ENCODE measurements around the gene WFS1.

Gene WFS1

GRCh38 chr4:6307891-6308290 lies 38.2 kb downstream of the WFS1 start:
- no peak for DNase-seq (ENCODE audit: low read depth)
- TF ChIP-seq, protein P1, sequence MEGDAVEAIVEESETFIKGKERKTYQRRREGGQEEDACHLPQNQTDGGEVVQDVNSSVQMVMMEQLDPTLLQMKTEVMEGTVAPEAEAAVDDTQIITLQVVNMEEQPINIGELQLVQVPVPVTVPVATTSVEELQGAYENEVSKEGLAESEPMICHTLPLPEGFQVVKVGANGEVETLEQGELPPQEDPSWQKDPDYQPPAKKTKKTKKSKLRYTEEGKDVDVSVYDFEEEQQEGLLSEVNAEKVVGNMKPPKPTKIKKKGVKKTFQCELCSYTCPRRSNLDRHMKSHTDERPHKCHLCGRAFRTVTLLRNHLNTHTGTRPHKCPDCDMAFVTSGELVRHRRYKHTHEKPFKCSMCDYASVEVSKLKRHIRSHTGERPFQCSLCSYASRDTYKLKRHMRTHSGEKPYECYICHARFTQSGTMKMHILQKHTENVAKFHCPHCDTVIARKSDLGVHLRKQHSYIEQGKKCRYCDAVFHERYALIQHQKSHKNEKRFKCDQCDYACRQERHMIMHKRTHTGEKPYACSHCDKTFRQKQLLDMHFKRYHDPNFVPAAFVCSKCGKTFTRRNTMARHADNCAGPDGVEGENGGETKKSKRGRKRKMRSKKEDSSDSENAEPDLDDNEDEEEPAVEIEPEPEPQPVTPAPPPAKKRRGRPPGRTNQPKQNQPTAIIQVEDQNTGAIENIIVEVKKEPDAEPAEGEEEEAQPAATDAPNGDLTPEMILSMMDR (IDR thresholded peaks at IDR 0.05; ENCODE audit: control insufficient read depth, insufficient read depth, low read depth, low read length, missing control alignments) = no peak
- no peak overlapping the region for H3K4me3 ChIP-seq (ENCODE audit: control insufficient read depth, low read depth, low read length)

DNA sequence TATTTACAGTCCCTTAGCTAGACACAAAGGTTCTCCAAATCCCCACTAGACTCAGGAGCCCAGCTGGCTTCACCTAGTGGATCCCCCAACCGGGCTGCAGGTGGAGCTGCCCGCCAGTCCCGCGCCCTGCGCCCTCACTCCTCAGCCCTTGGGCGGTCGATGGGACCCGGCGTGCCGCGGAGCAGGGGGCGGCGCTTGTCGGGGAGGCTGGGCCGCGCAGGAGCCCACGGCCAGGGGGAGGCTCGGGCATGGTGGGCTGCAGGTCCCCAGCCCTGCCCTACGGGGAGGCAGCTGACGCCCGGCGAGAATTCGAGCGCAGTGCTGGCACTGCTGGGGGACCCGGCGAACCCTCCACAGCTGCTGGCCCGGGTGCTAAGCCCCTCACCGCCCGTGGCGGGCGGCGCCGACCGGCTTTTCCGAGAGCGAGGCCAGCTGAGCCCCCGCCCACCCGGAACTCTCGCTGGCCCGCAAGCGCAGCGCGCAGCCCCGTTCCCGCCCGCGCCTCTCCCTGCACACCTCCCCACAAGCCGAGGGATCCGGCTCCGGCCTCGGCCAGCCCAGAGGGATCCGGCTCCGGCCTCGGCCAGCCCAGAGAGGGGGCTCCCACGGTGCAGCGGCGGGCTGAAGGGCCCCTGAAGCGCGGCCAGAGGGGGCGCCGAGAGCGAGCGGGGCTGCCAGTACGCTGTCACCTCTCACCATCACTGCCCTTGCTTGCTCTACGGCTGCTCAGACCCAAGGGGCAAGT lies 39.4 kb downstream of the WFS1 start:
- no peak overlapping the region for H3K4me3 ChIP-seq (ENCODE audit: control insufficient read depth, low read depth, low read length)
- TF ChIP-seq, protein P1 (IDR thresholded peaks at IDR 0.05; ENCODE audit: control insufficient read depth, insufficient read depth, low read depth, low read length, missing control alignments) = no peak
- no peak for DNase-seq (ENCODE audit: low read depth)

- H3K4me3 ChIP-seq (ENCODE audit: control insufficient read depth, low read depth, low read length) = no peak overlapping the region
- no peak for DNase-seq (ENCODE audit: low read depth)
- TF ChIP-seq, protein P1 (IDR thresholded peaks at IDR 0.05; ENCODE audit: control insufficient read depth, insufficient read depth, low read depth, low read length, missing control alignments) = no peak
Observed at GRCh38 chr4:6309777-6310176, 40.1 kb downstream of the WFS1 start.

DNA sequence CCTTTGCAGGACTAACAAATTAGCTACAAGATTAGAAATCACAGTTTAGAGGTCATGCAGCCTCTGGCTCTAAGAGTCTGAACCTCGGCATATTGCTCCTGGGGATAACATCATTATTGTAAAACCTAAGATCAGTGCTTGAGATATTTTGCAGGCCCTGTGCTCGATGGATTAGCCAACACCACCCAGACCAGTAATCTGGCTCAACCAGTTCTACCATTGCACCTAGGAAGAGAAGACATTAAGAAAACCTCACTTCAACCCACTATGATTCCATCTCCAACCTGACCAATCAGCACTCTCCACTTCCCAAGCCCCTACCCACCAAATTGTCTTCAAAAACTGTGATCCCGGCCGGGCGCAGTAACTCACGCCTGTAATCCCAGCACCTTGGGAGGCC lies 43.6 kb downstream of the WFS1 start:
- TF ChIP-seq, protein P1 (IDR thresholded peaks at IDR 0.05; ENCODE audit: control insufficient read depth, insufficient read depth, low read depth, low read length, missing control alignments) = no peak
- no peak for DNase-seq (ENCODE audit: low read depth)
- H3K4me3 ChIP-seq (ENCODE audit: control insufficient read depth, low read depth, low read length) = no peak overlapping the region

DNA sequence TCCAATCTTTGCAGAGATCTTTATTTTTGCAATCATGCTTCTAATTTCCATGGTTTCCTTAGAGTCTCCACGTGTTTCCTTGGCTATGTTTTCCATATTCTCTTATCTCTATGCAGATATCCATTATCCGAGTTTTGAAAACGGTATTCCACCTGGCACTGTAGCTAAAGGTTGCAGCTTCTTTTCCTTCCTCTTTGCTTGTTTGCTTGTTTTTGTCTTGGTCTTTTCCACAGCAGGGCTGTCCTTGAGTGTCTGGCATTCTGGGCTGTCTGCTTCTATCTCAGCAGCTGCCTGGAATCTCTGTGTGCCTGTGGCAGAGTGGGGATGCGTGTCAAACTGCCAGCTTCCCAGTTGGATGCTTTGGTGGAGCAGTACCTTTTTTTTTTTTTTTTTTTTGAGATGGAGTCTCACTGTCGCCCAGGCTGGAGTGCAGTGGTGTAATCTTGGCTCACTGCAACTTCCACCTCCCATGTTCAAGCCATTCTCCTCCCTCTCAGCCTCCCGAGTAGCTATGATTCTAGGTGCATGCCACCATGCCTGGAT lies 46.9 kb downstream of the WFS1 start:
- DNase-seq (ENCODE audit: low read depth) = no peak
- H3K4me3 ChIP-seq (ENCODE audit: control insufficient read depth, low read depth, low read length) = no peak overlapping the region

DNA sequence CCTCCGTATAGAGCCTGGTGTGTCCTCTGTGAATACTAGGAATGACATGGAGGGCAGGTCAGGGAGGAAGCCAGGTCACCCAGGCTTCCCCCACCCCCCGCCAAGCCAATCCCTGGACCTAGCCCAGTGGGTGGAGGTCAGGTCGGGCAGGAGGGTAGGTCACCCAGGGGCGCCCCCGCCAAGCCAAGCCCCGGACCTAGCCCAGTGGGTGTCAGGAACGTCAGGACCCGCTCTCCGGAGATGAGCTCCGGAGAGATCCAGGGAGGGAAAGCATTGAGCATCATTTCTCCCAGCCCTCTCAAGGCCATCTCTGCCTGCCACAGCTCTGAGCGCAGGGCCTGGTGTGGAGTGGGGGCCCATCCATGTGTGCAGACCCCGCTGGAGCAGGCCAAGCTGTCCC lies 48.6 kb downstream of the WFS1 start:
- TF ChIP-seq, protein P1 (IDR thresholded peaks at IDR 0.05; ENCODE audit: control insufficient read depth, insufficient read depth, low read depth, low read length, missing control alignments) = no peak
- H3K4me3 ChIP-seq (ENCODE audit: control insufficient read depth, low read depth, low read length) = no peak overlapping the region
- DNase-seq (ENCODE audit: low read depth) = no peak

More for the DNA sequence above, 46.9 kb downstream of the WFS1 start:
- TF ChIP-seq, protein P1 (IDR thresholded peaks at IDR 0.05; ENCODE audit: control insufficient read depth, insufficient read depth, low read depth, low read length, missing control alignments) = no peak
